Islet of Langerhans (tissue), 1 donor: ENCODE results near the gene WNT3A.

Source experiments
- FAIRE-seq: peaks from one replicate; lab custom pipeline; 2011; peaks lifted over from hg19 to GRCh38; lab: Jason Lieb, UNC

Gene WNT3A

GRCh38 chr1:227999056-227999930 lies 7.5 kb upstream of the WNT3A start:
- no peak for FAIRE-seq

- FAIRE-seq = no peak
Observed at GRCh38 chr1:228000416-228000815, 6.4 kb upstream of the WNT3A start.

DNA sequence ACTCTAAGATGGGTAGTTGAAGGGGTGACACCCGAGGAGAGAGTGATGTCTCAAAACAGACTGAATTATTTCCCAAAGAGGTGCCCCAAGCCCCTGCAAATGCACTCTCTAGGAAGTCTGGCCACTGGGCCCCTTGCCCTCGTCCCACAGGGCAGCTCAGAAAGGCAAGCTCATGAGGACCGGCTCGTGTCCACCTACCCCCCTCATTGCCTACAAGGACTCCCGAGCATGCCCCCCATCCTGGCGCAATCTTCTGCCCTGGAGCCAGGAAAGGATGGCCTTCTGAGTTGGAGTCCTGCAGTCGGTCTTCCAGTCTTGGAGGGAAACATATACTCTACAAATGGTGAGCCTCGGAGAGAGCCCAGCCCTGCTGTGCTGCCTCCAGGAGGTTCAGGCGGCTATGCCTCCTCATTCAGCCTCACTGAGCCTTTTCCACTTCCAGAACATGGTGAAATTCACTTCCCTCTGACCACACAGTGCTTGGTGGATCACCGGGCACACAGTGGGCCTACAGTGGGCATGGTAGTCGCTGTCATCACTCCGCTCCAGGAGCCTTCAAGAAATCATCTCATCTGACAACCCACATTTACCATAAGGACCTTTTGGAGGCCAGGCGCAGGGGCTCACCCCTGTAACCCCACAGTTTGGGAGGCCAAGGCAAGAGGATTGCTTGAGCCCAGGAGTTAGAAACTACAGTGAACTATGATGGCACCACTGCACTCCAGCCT lies 5.8 kb upstream of the WNT3A start:
- no peak for FAIRE-seq

DNA sequence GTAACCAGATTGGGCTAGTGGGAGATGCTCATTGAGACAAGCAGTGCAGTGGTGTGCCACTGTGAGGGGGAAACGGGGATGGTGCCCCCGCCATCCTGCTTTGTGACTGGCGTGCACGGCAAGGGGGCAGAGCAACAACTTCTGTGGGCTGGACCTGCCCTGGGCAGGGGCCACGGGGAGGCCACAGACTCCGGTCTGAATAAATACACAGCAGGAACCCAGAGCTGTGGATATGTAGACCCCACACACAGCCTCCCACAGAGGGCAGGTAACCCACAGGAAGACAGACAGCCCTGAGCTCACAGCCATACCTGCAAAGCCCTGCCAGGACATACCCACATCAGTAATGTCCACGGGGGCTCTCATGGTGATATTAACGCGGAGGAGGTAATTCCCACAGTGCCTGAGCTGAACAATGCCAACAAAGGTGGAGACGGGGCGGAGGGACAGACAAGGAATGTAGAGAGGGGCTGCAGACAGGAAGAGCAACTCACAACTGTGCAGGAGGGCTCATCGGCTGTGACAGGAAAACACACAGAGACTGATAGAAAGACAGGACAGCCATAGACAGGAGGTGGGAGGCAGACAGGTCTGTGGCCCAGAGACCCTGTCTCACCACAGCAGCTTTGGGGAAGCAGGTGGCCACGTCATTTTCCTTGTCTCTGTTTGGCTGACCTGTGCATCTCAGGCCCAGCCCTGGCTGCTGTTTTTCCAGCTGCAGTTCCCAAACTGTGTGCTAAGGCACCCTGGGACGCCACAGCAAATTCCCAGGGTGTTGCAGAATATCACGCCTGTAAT lies 4.9 kb upstream of the WNT3A start:
- no peak for FAIRE-seq

DNA sequence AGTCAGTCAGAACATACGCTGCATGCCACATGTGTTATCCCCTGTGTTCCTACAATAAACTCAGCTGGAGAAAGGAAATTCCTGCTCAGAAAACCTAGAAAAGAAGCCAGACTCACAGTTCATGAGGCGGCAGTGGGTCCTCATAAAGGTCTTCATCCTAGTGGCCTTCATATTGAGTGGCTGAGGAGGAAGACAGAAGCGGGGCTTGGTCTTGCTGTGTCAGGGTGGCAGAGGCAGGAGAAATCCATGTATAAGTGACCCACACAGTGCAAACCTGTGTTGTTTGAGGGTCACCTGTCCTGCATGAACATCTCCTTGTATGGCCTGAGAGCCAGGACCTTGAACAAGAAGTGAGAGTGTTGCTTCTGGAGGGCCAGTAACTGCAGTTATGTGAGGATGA lies 4.0 kb upstream of the WNT3A start:
- no peak for FAIRE-seq

DNA sequence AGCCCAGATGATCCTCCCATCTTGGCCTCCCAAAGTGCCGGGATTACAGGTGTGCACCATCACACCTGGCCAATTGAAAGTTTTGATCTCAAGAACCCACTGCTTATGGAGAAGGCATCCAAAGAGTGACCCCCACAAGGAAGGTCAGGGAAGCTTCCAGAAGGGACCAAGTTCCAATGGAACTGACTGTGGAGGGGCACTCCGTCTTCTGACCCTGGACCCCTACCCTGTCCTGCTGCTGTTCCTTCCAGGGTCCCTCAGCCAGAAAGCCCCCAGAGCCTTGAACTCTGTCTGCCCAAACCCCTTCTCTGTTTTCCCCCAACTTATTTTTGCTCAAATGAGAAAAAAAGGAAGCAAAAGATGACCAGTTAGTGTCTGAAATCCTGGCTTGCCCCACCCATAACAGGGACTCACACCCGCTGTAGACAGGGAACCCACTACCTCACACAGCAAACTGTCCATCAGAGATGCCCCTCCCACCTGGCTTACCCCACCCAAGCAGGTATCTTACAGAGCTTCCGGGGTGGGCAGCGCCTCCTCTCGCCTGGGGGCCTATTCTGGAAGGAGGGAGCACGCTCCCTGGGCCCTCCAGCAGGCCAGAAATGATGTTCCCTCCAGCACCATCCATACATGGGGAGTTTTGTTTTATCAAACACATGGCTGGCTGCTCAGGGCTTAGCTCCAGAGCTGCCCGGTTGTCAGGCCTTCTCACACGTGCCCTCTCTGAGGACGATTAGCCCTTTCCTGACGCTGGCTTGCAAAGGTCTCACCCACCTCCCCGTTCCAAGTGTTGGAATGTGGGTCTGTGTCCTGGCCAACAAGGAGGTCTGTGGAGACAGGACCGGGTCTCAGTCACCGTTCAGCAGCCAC lies 3.1 kb upstream of the WNT3A start:
- no peak for FAIRE-seq

DNA sequence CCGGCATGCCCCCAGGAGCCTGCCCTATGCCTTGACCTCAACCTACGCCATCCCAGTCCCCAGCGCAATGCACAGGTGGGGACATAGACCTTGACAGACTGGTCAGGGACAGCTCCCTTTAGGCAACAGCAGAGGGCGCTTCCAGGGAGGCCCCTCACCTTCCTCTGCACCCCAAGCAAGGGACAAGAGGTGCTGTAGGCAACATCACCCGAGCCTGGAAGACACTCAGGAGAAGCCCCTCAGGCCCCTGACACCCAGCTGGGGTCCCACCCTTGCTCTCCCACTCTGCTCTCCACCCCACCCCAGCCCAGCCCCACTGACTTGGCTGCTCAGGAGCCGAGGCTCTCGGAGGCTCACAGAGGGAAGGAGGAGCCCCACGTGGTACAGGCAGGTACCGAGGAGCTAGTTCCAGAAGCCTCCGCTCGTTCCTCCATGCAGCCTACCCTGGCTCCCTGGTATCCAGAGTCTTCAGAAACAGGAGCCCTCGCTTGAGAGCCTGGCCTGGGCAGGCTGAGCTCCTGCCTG lies 2.4 kb upstream of the WNT3A start:
- no peak for FAIRE-seq

DNA sequence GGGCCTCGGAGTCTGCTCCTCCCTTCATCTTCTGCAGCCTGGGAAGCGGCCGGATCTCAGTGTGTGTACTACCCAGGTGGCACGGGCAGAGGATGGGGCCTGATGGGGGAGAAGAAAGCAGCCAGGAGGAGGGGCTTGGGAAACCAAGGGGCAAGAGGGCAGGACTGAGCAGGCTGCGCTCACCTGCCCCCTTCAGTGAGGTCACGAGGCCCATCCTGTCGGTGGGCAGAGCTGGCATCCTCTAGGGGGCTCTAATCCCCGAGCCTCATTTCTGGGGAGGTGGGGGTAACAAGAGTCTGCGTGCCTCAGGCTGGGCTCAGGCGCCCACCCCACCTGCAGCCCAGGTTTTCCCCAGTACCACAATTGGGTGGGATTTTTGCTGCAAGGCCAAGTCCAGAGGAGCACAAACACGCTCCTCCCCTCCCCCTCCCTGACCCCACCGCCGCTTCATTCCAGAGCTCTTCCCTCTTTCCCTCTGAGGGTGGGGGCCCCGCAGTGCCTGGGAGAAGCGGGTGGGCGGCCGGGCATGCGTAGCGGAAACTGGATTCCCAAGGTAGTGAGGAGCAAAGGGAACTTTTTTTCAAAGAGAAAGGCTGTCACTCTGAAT lies 1.8 kb upstream of the WNT3A start:
- FAIRE-seq = no peak

DNA sequence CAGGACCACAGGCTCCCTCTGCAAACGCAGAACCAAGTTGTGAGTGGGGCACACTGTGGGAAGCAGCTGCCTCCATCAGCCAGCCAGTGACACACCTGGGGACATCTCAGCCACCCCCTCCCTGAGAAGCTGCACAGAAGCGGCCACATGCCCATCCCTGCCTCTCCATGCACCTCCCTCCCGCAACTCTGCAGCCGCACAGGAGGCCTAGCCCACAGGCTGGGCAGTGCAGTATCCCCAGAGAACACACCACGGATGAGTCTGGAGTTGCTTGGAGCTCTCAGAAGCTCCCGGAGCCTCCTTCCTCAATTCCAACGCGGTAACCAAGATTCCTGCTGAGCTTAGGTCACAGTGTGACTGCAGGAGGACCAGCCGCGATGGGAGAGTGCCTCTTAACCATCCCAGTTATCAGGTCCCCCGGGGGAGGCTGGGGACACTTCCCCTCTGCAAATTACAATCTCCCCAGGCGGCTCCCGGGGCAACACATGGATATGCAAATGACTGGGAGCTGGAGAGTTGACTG lies 1.2 kb upstream of the WNT3A start:
- FAIRE-seq = no peak

GRCh38 chr1:228006034-228006785 lies 588 bp upstream of the WNT3A start:
- FAIRE-seq = no peak

- no peak for FAIRE-seq
Observed at GRCh38 chr1:228007049-228007800, 427 bp downstream of the WNT3A start.

DNA sequence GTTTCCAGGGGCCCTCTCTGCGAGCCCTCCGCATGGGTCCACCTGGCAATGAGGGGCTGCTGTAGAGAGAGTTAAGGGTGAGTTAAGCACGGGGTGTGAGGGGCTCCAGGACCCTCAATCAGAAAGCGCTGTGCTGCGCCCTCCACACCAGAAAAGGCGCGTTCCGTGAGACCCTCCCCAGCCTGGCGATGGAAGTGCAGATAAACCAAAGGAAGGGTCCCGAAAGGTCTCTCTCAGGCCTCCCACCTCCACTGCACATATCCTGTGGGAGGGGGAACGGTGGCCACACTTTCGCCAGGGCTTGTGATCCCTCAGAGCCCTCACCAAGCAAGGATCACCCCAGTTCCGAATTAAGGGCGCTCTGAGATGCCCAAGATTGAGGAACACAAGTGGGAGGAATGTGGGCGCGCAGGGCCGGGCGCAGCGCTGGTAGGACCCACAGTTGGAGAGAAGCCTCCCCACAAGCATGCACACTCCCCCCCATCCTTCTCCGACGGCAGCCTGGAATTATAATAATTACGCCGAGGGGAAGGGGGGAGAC lies 1.1 kb downstream of the WNT3A start:
- no peak for FAIRE-seq

DNA sequence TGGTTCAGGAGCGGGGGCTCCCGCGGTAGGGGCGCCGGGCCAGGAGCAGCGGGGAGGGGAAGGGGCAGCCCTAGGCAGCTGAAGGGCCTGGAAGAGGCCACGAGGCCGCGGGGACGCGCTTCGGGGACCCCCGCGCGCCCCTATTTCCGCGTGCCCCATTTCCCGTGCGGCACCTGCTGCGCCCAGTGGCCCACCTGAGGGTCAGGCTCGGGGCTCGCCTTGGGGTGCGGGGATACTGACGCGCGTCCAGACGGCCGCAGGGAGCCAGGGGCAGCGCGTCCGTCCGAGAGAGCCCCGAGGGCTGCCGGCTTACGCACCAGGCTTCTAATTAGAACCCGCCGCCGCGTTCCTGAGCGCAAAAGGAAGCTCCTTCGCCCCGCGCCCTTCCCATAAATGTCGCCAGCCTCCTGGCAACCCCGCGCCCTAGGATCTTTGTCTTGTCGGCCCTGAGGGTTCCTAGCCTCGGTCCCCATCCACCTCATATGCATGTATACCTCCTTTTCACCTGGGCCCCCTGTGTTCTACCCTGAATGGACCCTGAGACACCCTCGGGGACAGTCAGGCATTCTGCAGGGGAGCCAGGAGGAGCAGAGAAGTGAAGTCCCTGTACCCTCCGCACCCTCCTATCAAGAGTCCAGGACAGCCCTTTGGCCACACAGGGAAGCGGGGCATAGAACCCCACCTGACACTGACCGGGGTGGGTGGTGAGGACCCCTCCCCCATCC lies 1.8 kb downstream of the WNT3A start:
- no peak for FAIRE-seq

DNA sequence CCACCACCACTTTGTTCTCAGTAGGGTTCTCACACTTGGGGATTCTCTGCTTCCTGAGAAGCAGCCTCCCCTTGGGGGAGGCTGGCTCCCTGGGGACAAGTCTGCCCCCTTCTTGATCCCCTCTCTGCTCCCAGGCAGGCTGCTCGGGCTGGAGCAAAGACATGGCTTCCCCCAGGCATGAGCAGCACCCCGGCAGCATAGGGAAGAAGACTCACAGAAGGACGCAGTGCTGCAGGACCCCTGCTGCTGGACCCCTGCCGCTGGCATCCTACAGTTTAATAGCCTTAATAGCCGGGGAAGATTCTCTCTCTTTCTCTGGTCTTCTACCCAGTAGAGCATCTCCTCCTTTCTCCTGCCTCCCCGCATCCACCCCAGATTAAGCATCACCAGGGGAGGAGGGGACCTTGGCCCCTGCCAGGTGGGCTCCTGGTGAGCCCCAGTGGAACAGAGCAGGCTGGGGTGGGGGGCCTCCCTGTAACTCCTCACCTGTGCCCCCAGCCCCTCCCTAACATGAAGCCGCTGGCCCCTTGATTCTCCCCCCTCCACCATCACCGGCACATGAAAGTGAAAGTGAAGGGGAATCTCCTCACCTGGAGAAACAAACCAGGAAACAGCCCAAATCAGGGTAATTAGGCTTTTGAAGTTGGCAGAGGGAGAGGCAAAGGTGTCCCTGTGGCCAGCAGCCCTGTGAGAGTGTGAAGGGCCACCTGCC lies 2.5 kb downstream of the WNT3A start:
- no peak for FAIRE-seq

DNA sequence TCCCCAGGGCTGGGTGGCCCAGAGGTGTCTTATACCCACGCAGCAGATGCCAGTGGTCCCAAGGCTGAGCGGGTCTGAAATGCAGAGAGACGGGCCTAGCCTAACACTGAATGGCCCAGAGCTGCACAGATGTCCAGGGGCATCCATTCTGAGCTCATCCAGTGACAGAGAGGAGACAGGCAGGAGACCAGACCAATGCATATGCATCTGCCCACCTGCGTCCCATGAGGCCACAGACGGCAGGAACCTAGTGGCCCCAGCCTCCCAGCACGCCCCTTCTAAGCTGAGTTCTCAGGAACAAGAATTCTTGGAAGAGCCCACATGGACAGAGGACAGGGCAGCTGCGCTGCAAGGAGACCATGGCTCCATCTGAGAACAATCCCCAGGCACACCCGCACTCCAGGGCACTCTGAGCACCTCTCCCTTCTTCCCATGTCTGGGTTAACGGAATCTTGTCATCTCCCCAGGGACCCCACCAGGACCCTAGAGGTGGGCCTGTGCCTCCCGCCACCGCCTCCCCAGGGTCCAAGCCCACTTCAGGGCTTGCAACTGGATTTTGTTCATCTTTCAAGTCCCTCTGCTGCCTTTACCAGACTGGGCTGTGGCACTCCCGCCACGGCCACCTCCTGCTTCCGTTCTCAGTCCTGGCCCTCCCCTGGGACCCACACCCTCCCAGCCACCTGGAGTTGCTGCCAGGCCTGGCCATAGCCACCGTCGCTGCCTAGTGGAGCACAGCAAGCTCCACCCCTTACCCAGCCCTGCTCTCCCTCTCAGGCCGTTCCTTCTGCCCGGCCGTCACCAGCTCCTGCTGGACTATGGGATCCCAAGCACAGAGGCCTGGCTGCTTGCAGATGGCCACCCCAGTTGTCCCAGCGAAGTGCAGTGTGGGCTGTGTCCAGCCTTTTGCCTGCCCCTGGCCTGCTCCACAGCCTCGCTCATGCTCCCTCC lies 3.3 kb downstream of the WNT3A start:
- no peak for FAIRE-seq

DNA sequence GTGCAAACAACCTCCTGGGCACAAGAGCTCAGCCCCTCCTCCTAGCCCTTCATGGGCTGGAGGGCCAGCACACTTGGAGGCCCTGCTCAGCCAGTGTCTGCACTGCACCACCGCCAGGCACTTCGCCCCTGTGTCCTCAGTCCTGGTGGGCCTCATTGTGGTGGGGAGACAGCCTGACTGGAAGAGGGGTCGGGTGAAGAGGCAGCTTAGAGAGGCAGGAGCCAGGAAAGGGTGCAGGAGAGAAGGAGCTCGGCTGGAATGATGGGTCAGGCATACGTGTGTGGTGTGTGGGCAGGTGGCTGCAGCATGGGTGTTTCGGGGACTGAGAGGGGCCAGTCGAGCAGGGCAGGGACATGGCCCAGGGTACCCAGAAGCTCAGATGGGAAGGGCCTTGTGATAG lies 4.1 kb downstream of the WNT3A start:
- no peak for FAIRE-seq
